Gastroesophageal sphincter (tissue), 4 donors: Measurements from ENCODE around the gene CRYAB. TPM values are rescaled to one million over a fixed set of nuclear protein-coding genes. Genes with fewer than 3 reads are reported as not detected.

Source experiments
- ATAC-seq: fragments of 150-250 bp; one replicate; pipeline ENCODE4 v1.9.1; 2016; ENCODE audit warnings: mild to moderate bottlenecking, moderate library complexity
- H3K27ac ChIP-seq, 4 donors: fragments of 200-600 bp; sonication (generic) in 3 of 4; 1 replicate in 3 of 4; 2 replicates in 1 of 4; pipeline ENCODE4 v1.5.1; 2016 to 2019
- H3K27me3 ChIP-seq: fragments of 200-600 bp; sonication (generic); one replicate; pipeline ENCODE4 v1.5.1; 2019
- H3K36me3 ChIP-seq, 2 donors: fragments of 200-600 bp; sonication (generic); one replicate each; pipeline ENCODE4 v1.5.1; 2019; ENCODE audit warnings: control low read depth in 1 of 2
- H3K4me1 ChIP-seq, 3 donors: fragments of 200-600 bp; sonication (generic); 1 replicate in 2 of 3; 2 replicates in 1 of 3; pipeline ENCODE4 v1.5.1; 2016 to 2019; ENCODE audit warnings: control low read depth in 2 of 3
- H3K4me3 ChIP-seq, 2 donors: fragments of 200-600 bp; sonication (generic); one replicate each; pipeline ENCODE4 v1.5.1; 2019; ENCODE audit warnings: mild to moderate bottlenecking in 1 of 2, moderate library complexity in 1 of 2
- H3K9me3 ChIP-seq, 3 donors: fragments of 200-600 bp; sonication (generic); one replicate each; pipeline ENCODE4 v1.5.1; 2017 to 2019; ENCODE audit warnings: control low read depth in 2 of 3
- EP300 ChIP-seq: sonication (generic); formaldehyde crosslinking; IDR thresholded peaks from one replicate; pipeline ENCODE4 v1.6.1; 2017; ENCODE audit warnings: antibody characterized with exemption, mild to moderate bottlenecking
- POLR2A ChIP-seq, 2 donors: fragments of 450-650 bp; IDR thresholded peaks; one replicate each; pipeline ENCODE4 v1.6.1; 2017; ENCODE audit warnings: antibody characterized with exemption in 2 of 2, mild to moderate bottlenecking in 2 of 2, moderate library complexity in 1 of 2
- POLR2AphosphoS5 ChIP-seq: sonication (generic); formaldehyde crosslinking; IDR thresholded peaks from one replicate; pipeline ENCODE4 v1.6.1; 2017; ENCODE audit warnings: antibody characterized with exemption
- WGBS, 2 donors: methylation state at CpG; one replicate each; pipeline ENCODE4 v1.1.5; 2018; ENCODE audit warnings: low coverage in 1 of 2; 5-methylcytosine and 5-hydroxymethylcytosine counted together
- total RNA-seq, 4 donors: library from RNA; depleted of rRNA; stranded (reverse); fragments of >200 nt; gene quantifications; one replicate each; pipeline ENCODE4 v1.1.0, GENCODE V29; 2016
- TF ChIP-seq, protein P1 (sequence below), 4 experiments: fragments of 200-600 bp in 2 of 4; fragments of 450-650 bp in 2 of 4; sonication (generic) in 1 of 4; IDR thresholded peaks; one replicate each; pipeline ENCODE4 v1.5.1; 2017 to 2019; ENCODE audit warnings: antibody characterized with exemption in 4 of 4, mild to moderate bottlenecking in 2 of 4, moderate library complexity in 2 of 4

Gene CRYAB
- total RNA-seq, 4 donors from 2014 or later, result 254 to 440 (median 294) TPM

DNA sequence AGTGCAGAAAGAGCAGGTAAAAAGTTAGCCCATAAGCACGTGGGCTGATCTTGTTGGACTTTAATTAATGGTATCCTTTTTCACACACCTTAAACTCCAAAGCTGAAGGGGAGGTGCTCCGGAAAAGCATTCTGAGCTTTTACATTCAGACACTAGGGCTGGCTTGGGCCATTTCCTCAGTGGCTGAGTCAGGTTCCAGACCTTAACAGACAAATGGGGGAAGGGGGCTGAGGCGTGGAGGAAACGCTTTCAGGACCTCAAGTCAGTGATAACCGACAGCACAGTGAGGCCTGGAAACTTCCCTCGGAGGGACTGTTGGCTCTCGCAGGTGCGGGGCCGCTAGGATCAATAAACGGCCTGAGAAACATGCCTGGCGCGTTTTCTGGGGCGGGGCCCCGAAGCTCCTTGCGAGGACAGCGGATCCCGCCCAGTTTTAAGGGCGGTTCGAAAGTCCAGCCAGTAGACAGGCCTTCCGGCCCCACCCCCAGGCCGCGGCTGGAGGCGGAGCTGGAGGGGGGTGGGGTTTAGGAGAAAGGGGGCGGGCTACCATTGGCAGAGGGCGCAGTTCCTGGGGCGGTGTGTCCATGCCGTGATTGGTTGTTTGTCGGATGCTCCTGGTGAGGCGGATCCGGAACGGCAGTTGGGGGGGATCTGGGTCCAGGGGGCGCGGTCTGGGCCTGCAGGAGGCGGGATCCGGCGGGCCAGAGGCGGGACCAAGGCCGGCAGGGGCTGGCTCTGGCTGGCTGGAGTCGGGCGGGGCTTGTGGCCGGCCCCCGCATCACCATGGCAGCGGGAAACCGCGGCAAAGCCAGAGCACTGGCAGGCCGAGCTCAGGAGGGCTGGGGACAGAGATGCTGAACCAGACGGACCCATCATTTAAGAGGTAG, 15.2 kb upstream of the CRYAB start:
- peak; percentile 93 for ATAC-seq
- H3K9me3 ChIP-seq, result no peaks in the 10 kb centered on the region
- WGBS, 2 donors, result 0% methylated on average over 2 to 4 of the region's 47 CpGs

DNA sequence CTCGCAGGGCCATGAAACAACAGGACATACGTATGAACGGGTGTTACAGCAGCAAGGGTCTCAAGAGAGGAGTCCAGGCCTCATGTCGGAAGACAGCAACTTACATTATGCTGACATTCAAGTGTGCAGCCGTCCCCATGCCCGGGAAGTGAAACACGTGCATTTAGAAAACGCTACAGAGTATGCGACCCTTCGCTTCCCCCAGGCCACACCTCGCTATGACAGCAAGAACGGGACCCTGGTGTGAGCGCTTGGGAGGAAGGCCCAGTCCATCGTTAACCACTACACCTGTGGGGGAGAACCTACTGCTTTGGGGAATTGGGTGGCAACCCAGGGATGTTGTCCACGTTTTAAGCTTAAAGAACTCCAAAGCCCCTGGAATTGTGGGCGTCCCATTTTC, 14.4 kb upstream of the CRYAB start:
- H3K4me3 ChIP-seq, result no peak overlapping the region
- H3K36me3 ChIP-seq, result no peaks in the 10 kb centered on the region
- H3K27me3 ChIP-seq, result no peaks in the 10 kb centered on the region
- peak overlapping the region; percentile 76 to 96 (median 92) for H3K27ac ChIP-seq
- no peaks in the 10 kb centered on the region for H3K9me3 ChIP-seq
- H3K4me1 ChIP-seq, result peaks cover 8 to 59% (median 28%) of the 10 kb centered on the region in 3 donors
- TF ChIP-seq POLR2A (IDR thresholded peaks at IDR 0.05), result no peak
- TF ChIP-seq POLR2AphosphoS5, result no peak
- TF ChIP-seq EP300, result no peak
- TF ChIP-seq, protein P1, sequence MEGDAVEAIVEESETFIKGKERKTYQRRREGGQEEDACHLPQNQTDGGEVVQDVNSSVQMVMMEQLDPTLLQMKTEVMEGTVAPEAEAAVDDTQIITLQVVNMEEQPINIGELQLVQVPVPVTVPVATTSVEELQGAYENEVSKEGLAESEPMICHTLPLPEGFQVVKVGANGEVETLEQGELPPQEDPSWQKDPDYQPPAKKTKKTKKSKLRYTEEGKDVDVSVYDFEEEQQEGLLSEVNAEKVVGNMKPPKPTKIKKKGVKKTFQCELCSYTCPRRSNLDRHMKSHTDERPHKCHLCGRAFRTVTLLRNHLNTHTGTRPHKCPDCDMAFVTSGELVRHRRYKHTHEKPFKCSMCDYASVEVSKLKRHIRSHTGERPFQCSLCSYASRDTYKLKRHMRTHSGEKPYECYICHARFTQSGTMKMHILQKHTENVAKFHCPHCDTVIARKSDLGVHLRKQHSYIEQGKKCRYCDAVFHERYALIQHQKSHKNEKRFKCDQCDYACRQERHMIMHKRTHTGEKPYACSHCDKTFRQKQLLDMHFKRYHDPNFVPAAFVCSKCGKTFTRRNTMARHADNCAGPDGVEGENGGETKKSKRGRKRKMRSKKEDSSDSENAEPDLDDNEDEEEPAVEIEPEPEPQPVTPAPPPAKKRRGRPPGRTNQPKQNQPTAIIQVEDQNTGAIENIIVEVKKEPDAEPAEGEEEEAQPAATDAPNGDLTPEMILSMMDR (IDR thresholded peaks at IDR 0.05), result no peak
- no peak for ATAC-seq
- WGBS, 2 donors, result 77 to 90% methylated on average over 2 to 5 of the region's 16 CpGs

More for the DNA sequence above, 15.2 kb upstream of the CRYAB start:
- Histone ChIP-seq H3K4me1 (peaks cover 8 to 57% (median 28%) of the 10 kb centered on the region in 3 donors), H3K36me3 (no peaks in the 10 kb centered on the region), H3K27ac (peak overlapping the region; percentile 76 to 96 (median 92)), H3K4me3 (peak overlapping the region; percentile 16 to 43), H3K27me3 (no peaks in the 10 kb centered on the region)
- TF ChIP-seq POLR2A (IDR thresholded peaks at IDR 0.05) (peak; percentile 37 to 38), POLR2AphosphoS5 (peak; percentile 45), EP300 (no peak)
- TF ChIP-seq, protein P1 (IDR thresholded peaks at IDR 0.05), result peak in 2 of 4 experiments; percentile 44 to 47

DNA sequence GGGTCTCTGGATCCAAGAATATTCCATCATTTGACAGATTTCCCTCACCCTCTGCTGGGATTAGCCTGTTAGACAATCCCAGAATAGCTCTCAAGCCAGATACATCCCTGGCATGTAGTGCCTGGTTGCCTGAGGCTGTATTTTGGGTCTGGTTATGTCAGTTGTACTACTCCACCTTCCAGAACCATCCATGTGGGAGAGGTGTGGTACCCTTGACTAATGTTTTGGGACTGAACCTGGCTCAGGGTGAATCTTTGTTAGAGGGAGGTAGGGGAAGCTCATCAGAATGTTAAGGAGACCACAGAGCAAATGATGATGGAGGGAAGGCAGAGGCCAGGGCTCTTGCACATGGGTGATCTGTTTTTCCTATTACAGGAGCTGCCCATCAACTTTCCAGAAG, 12.4 kb upstream of the CRYAB start:
- Histone ChIP-seq H3K27ac (peak overlapping the region; percentile 91 to 99 (median 94)), H3K27me3 (no peaks in the 10 kb centered on the region), H3K4me3 (no peak overlapping the region), H3K9me3 (no peaks in the 10 kb centered on the region), H3K4me1 (peaks cover 8 to 59% (median 28%) of the 10 kb centered on the region in 3 donors), H3K36me3 (no peaks in the 10 kb centered on the region)
- TF ChIP-seq EP300 (no peak), POLR2AphosphoS5 (no peak), POLR2A (IDR thresholded peaks at IDR 0.05) (no peak)
- TF ChIP-seq, protein P1 (IDR thresholded peaks at IDR 0.05), result no peak
- no peak for ATAC-seq

DNA sequence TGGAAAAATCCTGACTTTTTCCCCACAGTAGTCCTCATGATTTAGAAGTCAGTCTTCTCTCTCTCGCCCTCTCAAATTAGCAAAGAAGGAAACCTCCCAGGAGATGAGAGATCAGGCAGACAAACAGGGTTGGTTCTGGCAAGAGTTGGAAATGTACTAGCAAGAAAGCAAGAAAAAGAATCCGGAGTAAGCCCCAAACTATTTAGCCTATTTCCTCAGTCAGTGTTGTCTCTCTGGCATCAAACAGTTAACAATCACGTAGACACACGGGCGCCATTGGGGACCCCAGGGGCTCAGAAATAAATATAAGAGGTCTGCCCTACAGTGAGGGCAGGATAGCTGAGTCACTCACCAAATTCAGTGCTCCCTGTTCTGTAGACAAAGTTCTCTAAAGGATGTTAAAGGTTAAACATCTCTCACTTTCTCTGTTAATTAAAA, 11.8 kb upstream of the CRYAB start:
- peak overlapping the region; percentile 17 to 32 for H3K4me3 ChIP-seq
- no peaks in the 10 kb centered on the region for H3K27me3 ChIP-seq
- no peak for ATAC-seq
- WGBS, 2 donors, result 10 to 11% methylated on average over 4 to 5 of the region's 5 CpGs
- peak; percentile 39 for TF ChIP-seq POLR2AphosphoS5
- no peak for TF ChIP-seq EP300
- TF ChIP-seq POLR2A (IDR thresholded peaks at IDR 0.05), result no peak
- TF ChIP-seq, protein P1 (IDR thresholded peaks at IDR 0.05), result no peak
- no peaks in the 10 kb centered on the region for H3K9me3 ChIP-seq
- no peaks in the 10 kb centered on the region for H3K36me3 ChIP-seq
- H3K4me1 ChIP-seq, result peaks cover 8 to 59% (median 28%) of the 10 kb centered on the region in 3 donors
- peak overlapping the region; percentile 91 to 99 (median 94) for H3K27ac ChIP-seq

DNA sequence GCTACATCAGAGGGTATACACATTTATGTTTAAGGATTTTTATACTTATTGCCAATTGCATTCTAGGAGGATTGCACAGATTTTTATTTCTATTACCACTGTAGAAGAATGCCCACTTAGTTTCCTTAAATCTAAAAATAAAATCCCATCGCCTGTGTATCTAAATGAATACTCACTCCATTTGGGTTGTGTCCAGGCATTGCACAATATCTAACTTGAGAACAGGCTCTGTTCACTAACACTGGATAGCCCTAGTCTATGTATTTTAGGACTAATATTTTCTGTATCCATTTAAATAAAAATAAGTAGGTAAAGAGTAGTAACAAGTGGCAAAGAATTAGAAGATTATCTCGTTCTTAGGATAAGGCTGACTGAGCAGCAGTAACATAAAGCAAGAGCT, 11.2 kb upstream of the CRYAB start:
- ATAC-seq, result peak; percentile 39
- TF ChIP-seq POLR2AphosphoS5 (peak; percentile 89), EP300 (no peak), POLR2A (IDR thresholded peaks at IDR 0.05) (no peak)
- TF ChIP-seq, protein P1 (IDR thresholded peaks at IDR 0.05), result no peak
- H3K4me3 ChIP-seq, result peak overlapping the region; percentile 17 to 32
- no peaks in the 10 kb centered on the region for H3K27me3 ChIP-seq
- peaks cover 8 to 57% (median 28%) of the 10 kb centered on the region in 3 donors for H3K4me1 ChIP-seq
- 3 to 6% methylated on average over 2 of the region's 2 CpGs for WGBS, 2 donors
- H3K27ac ChIP-seq, result peak overlapping the region; percentile 91 to 99 (median 94)
- no peaks in the 10 kb centered on the region for H3K9me3 ChIP-seq
- no peaks in the 10 kb centered on the region for H3K36me3 ChIP-seq
